GM12875 (cell line): ENCODE measurements around the gene SCG3.

ENCODE experiments used
- H3K4me3 ChIP-seq: one replicate; pipeline ENCODE4 v1.5.1; 2011; ENCODE audit warnings: low read depth, low read length, control low read depth
- CTCF ChIP-seq: IDR thresholded peaks from 2 replicates; pipeline ENCODE4 v1.5.1; 2011; ENCODE audit warnings: low read depth, mild to moderate bottlenecking, control low read depth, inconsistent platforms, low read length, moderate library complexity, borderline replicate concordance; ENCODE audit not compliant: insufficient read depth

Gene SCG3

GRCh38 chr15:51672155-51672687 is 9.1 kb upstream of the SCG3 start:
- H3K4me3 ChIP-seq = no peak overlapping the region
- no peak for TF ChIP-seq CTCF

DNA sequence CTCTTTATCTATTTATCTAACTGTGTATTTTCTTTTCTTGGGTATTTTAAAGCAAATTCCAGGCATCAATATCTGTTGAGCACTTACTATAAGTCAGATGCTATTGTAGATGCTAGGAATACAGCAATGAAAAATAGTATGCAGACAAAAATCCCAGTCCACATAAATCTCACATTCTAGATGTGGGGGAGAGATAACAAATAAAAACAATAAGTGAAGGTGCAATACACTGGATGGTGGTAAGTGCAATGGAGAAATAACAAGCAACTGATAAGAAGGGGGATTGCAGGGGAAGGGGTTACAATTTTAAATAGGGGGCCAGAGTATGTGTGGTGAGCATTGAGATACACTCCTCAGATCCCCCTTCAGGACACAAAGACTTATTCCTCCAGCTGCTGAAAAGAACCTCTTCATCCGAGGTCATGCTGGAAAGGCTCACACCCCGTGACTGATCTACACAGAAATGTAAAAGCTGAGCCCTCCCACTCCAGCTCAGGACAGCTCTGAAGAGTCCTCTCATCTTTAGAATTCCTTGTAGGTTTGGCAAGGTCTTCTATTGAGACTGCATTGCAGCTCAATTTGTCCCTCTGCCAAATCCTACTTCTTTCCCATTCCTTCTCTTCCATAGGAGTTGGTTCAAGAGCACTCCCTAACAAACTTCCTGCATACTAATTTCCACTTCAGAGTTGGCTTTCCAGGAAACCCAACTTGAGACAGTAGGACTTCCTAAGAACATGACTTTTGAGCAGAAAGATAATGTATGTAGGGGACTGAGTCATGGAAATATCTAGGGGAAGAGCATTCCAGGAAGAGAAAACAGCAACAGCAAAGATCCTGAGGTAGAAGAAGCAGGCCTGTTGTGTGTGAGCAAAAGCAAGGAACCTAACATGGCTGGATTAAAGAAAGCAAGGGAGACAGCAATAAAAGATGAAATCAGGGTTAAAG is 8.1 kb upstream of the SCG3 start:
- H3K4me3 ChIP-seq = no peak overlapping the region
- no peak for TF ChIP-seq CTCF

- no peak for TF ChIP-seq CTCF
- H3K4me3 ChIP-seq = no peak overlapping the region
Observed at GRCh38 chr15:51675234-51675633, 6.1 kb upstream of the SCG3 start.

DNA sequence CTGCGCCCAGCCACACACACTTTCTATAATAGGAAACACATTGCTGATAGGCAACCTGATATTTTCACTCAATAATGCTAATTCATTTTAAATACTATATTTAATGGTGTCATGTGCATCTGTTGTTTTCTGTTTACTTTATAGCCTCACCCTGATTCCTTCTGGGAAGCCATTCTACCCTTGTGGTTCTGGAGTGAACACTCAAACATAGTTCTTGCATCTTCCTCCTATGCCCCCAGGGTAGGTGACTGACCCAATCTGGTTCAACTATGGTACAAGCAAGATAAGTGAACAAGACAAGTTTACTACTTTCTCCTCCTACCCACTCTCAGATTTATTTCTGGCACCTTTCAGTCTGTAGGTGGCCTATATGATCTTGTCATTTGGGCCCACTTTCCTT is 4.3 kb upstream of the SCG3 start:
- no peak for TF ChIP-seq CTCF
- H3K4me3 ChIP-seq = no peak overlapping the region

DNA sequence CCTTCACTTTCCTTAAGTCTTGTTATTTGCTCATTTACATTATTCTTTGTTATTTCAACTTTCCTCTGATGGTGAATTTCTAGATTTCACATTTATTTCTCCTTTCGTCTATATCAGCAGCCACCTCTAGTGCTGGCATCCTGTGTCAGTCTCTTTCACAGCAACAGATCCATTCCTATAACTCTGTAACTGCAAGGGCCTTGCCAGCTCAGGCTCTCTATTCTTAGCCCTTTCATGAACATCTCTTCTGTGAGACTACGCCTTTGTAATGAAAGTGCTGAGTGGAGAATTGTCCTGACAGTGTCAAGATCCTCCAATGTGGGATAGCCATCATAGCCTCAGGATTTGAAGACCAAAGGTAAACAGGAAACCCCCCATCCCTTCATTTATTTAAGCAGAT is 3.9 kb upstream of the SCG3 start:
- no peak for TF ChIP-seq CTCF
- no peak overlapping the region for H3K4me3 ChIP-seq

GRCh38 chr15:51678096-51678495 is 3.2 kb upstream of the SCG3 start:
- TF ChIP-seq CTCF = no peak

DNA sequence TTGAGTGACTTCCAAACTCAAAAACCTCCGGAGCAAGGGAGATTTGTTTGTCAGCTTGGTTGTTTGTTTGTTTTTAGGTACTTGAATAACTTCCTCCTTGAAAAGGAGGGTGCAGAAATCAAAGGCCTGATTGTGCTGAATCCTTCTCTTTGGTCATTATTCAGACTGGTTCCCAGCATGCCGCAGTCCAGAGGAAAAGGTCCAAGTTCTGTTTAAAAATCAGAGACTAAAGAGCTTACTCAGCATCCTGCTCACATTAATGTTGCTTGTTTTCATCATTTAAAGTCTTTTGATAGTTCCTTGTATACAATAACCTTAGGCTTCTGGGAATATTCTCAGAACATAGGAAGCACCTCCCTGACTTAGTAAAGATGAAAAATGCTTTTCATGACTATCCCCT is 982 bp upstream of the SCG3 start:
- TF ChIP-seq CTCF = no peak

More at GRCh38 chr15:51678096-51678495, 3.2 kb upstream of the SCG3 start:
- H3K4me3 ChIP-seq = no peak overlapping the region

More for the DNA sequence above, 982 bp upstream of the SCG3 start:
- H3K4me3 ChIP-seq = no peak overlapping the region
